Measurements from ENCODE around the gene CACHD1.
"Not testable (repeated sequence)": the region's sequence is repeated elsewhere in the genome, so short reads cannot be mapped to it uniquely, and the experiment has no call there.

CACHD1 gene

DNA sequence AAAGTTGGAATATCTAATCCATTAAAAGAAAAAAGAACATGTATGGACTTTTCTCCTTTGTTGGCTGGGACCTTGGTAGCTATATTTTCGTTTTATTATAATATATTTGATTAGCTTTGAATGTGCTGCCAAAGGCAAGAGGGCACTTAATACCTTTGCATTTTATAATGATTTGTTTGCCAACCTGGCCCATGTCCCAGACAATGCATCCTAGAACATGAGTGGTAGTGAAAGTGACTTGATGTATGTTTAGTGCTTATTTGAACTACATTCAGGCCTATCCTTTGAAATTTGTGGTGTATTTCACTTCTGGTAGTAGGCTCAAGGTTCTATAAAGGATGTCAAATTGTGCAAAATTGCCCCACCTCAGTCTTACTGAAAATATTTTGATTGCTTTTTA lies 25.9 kb downstream of the CACHD1 start:
- in situ Hi-C loops (cut with MboI; ENCODE audit: low sequenced_read_pairs) = no loop called here

- in situ Hi-C loops (cut with MboI; ENCODE audit: low sequenced_read_pairs) = no loop called here
These were observed 26.7 kb downstream of the CACHD1 start for GRCh38 chr1:64496606-64497005.

GRCh38 chr1:64497088-64497883 lies 27.4 kb downstream of the CACHD1 start:
- in situ Hi-C loops (cut with MboI; ENCODE audit: low sequenced_read_pairs) = no loop called here

DNA sequence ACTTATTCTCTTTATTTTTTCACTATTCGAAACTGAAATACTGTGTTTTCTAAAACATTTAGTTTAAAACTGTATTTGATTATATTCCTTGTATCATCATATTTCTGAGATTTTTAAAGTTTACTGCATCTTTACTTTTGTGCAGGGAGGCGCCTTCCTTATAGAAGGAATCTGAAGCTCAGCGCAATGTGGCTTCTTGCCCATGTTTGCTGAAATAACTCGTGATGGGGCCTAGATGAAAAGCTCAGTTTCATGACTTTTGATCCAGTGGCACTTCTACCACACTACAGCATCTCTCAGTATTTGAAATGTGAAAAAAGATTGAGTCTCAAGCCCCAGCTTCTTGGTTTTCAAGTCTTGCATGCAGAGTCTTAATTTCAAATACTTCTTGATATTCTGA lies 28.4 kb downstream of the CACHD1 start:
- in situ Hi-C loops (cut with MboI; ENCODE audit: low sequenced_read_pairs) = no loop called here

- in situ Hi-C loops (cut with MboI; ENCODE audit: low sequenced_read_pairs) = no loop called here
These were observed 29.1 kb downstream of the CACHD1 start for GRCh38 chr1:64499011-64499410.

- in situ Hi-C loops (cut with MboI; ENCODE audit: low sequenced_read_pairs) = no loop called here
These were observed 30.0 kb downstream of the CACHD1 start for GRCh38 chr1:64499966-64500365.

DNA sequence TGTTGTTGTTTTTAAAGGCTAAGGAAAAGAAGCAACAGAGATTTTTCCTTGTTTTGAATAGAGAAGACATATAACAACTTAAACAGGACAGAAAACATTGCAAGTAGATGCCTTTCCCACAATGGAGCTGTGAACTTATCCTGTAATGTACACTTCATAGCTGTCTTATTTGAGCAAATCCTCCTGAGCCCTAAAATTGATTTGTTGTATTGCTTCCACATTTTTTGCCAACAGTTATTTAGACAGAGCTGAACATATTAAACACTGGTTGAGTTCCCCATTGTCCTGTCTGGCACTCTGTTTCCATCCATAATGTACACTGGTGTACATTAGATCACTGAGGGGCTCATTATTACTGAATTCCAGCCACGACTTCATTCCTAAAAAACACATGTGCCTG lies 32.2 kb downstream of the CACHD1 start:
- in situ Hi-C loops (cut with MboI; ENCODE audit: low sequenced_read_pairs) = no loop called here

DNA sequence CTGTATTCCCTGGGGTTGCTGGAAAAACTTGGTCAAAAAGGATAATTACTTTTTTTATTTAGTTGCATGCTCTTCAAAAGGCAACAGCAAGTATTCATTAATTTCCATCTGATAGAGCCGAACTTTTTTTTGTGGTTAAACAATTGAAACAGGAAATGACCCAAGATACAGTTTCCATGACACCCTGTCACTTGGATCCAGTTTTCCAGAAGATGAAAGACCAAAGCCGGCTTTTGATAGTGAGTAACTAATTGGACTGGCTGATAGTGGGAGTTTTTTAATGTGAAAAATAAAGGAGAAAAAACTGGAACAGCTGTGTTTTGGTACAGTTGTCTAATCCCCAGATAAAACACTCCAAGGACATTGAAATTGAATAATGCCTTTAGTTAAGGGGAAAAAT lies 33.0 kb downstream of the CACHD1 start:
- in situ Hi-C loops (cut with MboI; ENCODE audit: low sequenced_read_pairs) = no loop called here

DNA sequence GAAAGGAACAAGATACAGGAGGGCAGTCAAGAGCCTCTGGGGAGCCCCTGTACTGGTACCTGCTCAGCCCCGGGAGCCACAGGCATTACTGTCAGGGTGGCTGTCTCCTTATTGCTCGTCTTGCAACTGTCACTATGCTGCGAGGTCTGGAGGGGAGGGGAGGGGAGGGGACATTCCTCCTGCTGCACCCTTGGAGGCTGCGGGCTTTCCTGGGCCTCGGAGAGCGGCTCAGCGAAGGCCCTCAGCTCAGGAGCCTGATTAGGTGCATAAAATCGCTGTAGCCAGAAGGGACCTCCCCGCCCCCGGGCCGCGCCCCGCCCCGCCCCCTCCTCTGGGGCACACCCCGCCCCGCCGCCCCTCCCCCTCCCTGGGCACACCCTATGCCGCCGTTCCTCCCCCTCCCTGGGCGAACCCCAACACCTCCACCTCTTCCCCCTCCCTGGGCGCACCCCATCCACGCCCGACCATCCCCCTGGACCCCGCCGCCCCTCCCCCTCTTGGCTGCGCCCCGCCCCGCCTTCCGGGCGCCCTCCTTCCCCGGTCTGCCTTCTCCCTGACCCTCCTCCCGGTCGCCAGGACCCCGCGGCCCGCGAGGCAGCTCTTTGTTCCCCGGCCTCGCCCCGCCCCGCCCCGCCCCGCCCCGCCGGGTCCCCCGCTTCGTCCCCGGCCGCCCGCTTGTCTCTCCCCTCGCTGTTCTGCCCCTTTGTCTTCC lies 35.5 kb downstream of the CACHD1 start:
- in situ Hi-C loops (cut with MboI; ENCODE audit: low sequenced_read_pairs) = no loop called here

DNA sequence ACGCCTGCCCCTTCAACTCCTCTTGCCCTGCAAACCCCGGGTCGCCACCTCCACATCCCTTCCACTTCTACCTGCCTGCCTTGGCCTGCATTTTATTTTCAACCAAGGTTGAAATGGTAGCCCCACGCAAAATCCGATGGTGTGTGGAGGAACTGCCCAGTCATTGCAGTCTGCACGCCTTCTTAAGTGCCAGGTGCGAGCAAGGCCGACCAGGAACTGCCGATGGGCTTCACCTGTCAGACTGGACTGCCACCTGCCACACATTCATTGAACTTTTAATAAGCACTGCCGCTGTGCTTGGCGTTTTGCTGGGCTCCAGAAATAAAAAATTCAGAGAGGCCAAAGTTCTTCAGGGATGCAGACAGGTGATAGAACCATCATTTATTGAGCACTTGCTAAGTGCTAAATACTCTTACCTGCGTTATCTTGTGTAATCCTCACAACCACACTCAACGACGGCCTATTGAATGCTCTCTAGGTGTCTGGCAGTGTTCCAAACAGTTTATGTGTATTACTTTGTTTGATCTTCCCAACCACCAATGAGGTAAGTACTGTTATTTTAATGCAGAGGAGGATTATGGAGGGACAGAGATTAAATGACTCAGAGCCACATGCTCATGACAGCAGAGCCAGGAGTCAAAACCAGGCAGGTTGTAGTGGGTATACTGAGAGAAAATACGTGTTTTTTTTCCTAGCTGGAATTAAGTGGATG lies 36.2 kb downstream of the CACHD1 start:
- in situ Hi-C loops (cut with MboI; ENCODE audit: low sequenced_read_pairs) = no loop called here

- in situ Hi-C loops (cut with MboI; ENCODE audit: low sequenced_read_pairs) = no loop called here
These were observed 38.7 kb downstream of the CACHD1 start for GRCh38 chr1:64508629-64509028.

GRCh38 chr1:64511044-64511443 lies 41.1 kb downstream of the CACHD1 start:
- in situ Hi-C loops (cut with MboI; ENCODE audit: low sequenced_read_pairs) = no loop called here

- in situ Hi-C loops (cut with MboI; ENCODE audit: low sequenced_read_pairs) = not testable (repeated sequence)
These were observed 42.3 kb downstream of the CACHD1 start for GRCh38 chr1:64512206-64512605.

- in situ Hi-C loops (cut with MboI; ENCODE audit: low sequenced_read_pairs) = no loop called here
These were observed 43.6 kb downstream of the CACHD1 start for GRCh38 chr1:64513545-64513944.

DNA sequence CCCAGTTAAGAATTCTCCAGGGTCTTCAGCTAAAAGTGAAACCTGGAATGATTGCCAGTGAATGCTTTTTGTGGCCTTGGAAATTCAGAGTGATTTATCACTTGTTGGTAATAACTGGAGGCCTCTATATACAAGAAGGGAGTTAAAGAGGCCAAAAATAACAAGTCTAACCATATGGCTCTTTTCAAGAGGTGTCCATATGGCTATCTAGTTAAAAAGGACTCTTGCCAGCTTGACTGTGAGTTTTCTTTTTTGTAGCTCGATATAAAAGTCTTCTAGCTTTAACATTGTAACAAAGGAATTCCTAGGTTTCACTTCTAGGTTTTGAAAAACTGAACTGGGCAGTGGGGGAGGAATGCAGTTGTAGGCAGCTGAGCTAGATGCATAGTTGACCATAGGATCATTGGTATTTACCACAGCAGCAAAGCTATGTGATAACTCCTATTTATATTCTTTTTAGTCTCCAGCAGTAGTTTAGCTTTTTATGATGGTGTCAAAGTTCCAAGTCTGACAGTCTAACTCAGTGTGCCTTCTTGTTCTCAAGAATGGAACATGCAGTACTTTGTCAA lies 44.4 kb downstream of the CACHD1 start:
- in situ Hi-C loops (cut with MboI; ENCODE audit: low sequenced_read_pairs) = no loop called here

- in situ Hi-C loops (cut with MboI; ENCODE audit: low sequenced_read_pairs) = no loop called here
These were observed 45.5 kb downstream of the CACHD1 start for GRCh38 chr1:64515427-64515826.

DNA sequence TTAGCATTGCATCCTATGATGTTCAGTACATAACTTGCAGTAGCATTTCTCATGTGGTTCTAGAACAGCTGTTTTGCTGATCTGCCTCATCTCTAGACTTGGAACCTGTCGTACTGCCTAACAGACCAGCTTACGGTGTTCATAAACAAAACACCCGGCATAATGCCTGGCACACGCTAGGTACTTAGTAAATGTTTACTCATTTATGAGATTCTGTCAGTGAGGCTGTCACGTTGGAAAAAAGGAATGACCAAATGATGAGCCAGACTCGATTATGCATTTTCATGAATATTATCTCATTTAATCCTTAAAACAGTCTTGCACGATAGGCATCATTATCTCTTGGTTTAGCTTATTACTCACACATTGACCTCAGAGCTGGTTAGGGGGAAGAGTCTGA lies 46.4 kb downstream of the CACHD1 start:
- in situ Hi-C loops (cut with MboI; ENCODE audit: low sequenced_read_pairs) = no loop called here

DNA sequence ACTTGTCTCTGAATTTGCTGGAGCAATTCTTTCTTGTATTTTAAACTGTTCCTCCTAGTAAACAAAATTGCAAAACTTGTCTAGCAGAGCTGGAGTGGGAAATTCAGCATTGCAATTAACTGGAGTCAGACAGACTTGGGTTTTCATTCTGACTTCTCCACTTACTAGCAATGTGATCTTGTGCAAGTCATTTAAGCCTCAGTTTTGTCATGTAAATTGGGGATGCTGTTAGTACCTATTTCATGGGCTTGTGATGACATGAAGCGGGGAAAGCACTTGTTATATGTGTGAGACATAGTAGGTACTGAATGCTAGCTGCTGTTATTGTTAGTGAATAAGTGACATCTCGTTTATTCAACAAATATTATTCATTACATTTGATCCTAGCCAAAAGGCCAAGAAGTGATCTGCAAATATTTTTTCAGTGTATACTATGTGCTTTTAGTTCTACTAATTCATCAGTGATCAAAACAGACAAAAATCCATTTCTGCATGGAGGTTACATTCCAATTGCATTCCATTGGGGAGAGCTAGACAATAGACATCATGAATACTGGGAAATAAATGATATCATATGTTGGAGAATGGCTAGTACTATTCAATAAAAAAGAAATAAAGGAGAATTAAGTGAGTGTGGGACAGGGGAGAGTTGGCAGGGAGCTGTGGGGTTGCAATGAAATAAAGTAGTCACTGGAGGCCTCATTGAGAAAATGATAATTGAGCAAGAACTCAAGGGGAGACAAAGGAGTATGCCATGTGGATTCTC lies 47.1 kb downstream of the CACHD1 start:
- in situ Hi-C loops (cut with MboI; ENCODE audit: low sequenced_read_pairs) = no loop called here

GRCh38 chr1:64517640-64518039 lies 47.7 kb downstream of the CACHD1 start:
- in situ Hi-C loops (cut with MboI; ENCODE audit: low sequenced_read_pairs) = no loop called here

DNA sequence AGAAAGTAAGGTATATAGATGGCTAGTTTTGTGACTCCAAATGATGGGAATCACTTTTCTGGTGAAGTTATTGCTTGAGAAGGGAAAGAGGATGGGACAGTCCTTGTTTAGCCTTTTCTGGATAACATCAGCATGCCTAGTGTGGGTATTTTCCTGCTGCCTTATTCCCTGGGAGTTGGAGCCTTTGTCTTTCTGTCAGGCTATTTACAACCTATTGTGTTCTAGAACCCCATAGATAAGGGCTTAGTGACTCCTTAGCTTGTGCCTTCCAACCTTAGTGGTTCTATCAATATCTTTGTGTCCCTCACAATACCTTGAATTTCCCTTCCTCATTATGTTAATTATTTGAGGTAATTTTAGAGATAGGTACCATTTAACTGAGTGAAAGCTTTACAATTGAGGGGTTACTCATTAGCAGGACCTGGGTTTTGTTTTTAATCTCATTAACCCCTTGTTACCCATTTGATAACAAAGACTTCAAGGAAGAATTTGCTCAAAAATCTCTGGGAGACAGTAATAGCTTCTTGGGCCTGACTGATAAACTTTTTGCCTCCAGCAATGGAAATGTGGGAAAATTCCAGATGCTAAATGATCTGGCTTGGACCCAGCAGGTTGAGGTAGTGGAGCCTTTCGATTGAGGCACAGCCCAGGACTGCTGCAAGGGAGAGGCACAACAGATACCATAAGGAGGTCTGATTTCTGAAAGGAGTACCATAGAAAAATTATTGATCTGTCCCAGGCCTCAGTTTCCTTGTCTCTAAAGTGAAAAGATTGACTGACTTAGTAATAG lies 49.0 kb downstream of the CACHD1 start:
- in situ Hi-C loops (cut with MboI; ENCODE audit: low sequenced_read_pairs) = no loop called here

Measured in hTERT RPE-1 (cell line).